HG03103 (cell line): Measurements from ENCODE around the gene DNAI7.

Source experiments
- ATAC-seq: cut with Tn5 transposase; IDR thresholded peaks from one replicate; pipeline ENCODE4 v1.9.1; 2021; ENCODE audit warnings: low read depth; ENCODE audit not compliant: unreplicated experiment

DNAI7 gene

GRCh38 chr12:25102402-25102801 is 92.6 kb downstream of the DNAI7 start:
- no peak for ATAC-seq

GRCh38 chr12:25101092-25101445 is 93.9 kb downstream of the DNAI7 start:
- ATAC-seq, result peak; percentile 69

GRCh38 chr12:25100194-25101091 is 94.5 kb downstream of the DNAI7 start:
- peak; percentile 37 for ATAC-seq

GRCh38 chr12:25099010-25099409 is 96.0 kb downstream of the DNAI7 start:
- ATAC-seq, result no peak

GRCh38 chr12:25089738-25090137 is 105.2 kb downstream of the DNAI7 start:
- no peak for ATAC-seq

- no peak for ATAC-seq
These were observed 107.4 kb downstream of the DNAI7 start for GRCh38 chr12:25087596-25087995.

GRCh38 chr12:25084816-25085215 is 110.1 kb downstream of the DNAI7 start:
- ATAC-seq, result no peak

GRCh38 chr12:25083211-25083610 is 111.7 kb downstream of the DNAI7 start:
- no peak for ATAC-seq

GRCh38 chr12:25082628-25083027 is 112.3 kb downstream of the DNAI7 start:
- no peak for ATAC-seq

GRCh38 chr12:25079393-25079792 is 115.6 kb downstream of the DNAI7 start:
- no peak for ATAC-seq

GRCh38 chr12:25074954-25075353 is 120.0 kb downstream of the DNAI7 start:
- peak; percentile 60 for ATAC-seq

- no peak for ATAC-seq
These were observed 120.8 kb downstream of the DNAI7 start for GRCh38 chr12:25074113-25074512.

- no peak for ATAC-seq
These were observed 121.9 kb downstream of the DNAI7 start for GRCh38 chr12:25072906-25073650.

GRCh38 chr12:25071366-25071765 is 123.6 kb downstream of the DNAI7 start:
- ATAC-seq, result no peak

- ATAC-seq, result no peak
These were observed 125.7 kb downstream of the DNAI7 start for GRCh38 chr12:25069224-25069623.

- no peak for ATAC-seq
These were observed 129.9 kb downstream of the DNAI7 start for GRCh38 chr12:25065035-25065434.

- ATAC-seq, result no peak
These were observed 130.9 kb downstream of the DNAI7 start for GRCh38 chr12:25063873-25064628.

- ATAC-seq, result peak; percentile 35
These were observed 136.3 kb downstream of the DNAI7 start for GRCh38 chr12:25058658-25059058.
